Measurements from ENCODE around the gene TANGO2. TPM values are rescaled to one million over a fixed set of nuclear protein-coding genes. Genes with fewer than 3 reads are reported as not detected.

TANGO2 gene
- total RNA-seq, 4 donors from 2014 or later, result 31.7 to 56.7 (median 39.0) TPM

DNA sequence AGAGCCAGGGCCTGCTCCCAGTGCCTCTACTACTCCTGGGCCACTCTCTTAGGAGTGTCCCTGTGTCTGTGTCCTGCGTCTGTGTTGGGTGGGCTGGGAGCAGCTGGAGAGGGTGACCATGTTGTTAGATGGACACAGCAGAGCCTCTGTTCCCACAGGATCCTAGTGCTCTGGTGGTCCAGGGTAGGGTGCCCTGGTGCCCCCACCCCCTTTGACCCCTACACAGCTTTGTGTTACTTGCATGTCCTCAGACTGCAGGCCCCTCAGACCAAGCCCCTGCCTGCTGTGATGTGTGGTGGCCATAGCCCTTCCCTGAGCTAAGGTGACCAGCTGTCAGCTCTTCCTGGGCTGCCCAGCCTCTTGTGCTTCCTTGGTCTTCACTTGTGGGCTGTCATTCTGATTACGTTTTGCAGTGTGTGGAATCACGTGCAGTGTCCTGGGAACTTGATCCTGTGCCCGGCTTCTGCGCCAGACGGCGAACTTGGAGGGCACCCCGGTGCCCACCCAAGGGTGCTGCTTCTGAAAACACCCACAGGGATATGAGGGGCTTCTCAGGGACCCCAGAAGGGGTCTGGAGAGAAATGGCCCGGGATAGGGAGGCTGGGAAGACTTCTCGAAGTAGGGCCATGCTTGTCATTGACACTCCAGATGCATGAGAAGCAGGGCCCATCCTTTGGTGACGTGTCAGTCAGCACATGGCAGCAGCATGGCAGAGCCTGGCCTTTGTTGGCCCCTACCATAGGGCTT lies 1.5 kb downstream of the TANGO2 start:
- Histone ChIP-seq H3K4me3 (peak overlapping the region; percentile 65 to 97 (median 83)), H3K27ac (peak overlapping the region; percentile 66 to 93 (median 86)), H3K4me1 (peaks cover 0 to 32% (median 18%) of the 10 kb centered on the region in 4 donors), H3K9me3 (no peaks in the 10 kb centered on the region), H3K36me3 (peaks cover 0 to 8% (median 0%) of the 10 kb centered on the region in 3 donors), H3K27me3 (no peaks in the 10 kb centered on the region)
- TF ChIP-seq, protein P1, sequence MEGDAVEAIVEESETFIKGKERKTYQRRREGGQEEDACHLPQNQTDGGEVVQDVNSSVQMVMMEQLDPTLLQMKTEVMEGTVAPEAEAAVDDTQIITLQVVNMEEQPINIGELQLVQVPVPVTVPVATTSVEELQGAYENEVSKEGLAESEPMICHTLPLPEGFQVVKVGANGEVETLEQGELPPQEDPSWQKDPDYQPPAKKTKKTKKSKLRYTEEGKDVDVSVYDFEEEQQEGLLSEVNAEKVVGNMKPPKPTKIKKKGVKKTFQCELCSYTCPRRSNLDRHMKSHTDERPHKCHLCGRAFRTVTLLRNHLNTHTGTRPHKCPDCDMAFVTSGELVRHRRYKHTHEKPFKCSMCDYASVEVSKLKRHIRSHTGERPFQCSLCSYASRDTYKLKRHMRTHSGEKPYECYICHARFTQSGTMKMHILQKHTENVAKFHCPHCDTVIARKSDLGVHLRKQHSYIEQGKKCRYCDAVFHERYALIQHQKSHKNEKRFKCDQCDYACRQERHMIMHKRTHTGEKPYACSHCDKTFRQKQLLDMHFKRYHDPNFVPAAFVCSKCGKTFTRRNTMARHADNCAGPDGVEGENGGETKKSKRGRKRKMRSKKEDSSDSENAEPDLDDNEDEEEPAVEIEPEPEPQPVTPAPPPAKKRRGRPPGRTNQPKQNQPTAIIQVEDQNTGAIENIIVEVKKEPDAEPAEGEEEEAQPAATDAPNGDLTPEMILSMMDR (IDR thresholded peaks at IDR 0.05), result no peak
- TF ChIP-seq POLR2A (IDR thresholded peaks at IDR 0.05) (no peak), EP300 (IDR thresholded peaks at IDR 0.05) (no peak)
- no peak for DNase-seq (ENCODE audit: low spot score in 2 of 2)
- 75 to 81% methylated on average over 9 to 11 of the region's 11 CpGs for WGBS, 2 donors

DNA sequence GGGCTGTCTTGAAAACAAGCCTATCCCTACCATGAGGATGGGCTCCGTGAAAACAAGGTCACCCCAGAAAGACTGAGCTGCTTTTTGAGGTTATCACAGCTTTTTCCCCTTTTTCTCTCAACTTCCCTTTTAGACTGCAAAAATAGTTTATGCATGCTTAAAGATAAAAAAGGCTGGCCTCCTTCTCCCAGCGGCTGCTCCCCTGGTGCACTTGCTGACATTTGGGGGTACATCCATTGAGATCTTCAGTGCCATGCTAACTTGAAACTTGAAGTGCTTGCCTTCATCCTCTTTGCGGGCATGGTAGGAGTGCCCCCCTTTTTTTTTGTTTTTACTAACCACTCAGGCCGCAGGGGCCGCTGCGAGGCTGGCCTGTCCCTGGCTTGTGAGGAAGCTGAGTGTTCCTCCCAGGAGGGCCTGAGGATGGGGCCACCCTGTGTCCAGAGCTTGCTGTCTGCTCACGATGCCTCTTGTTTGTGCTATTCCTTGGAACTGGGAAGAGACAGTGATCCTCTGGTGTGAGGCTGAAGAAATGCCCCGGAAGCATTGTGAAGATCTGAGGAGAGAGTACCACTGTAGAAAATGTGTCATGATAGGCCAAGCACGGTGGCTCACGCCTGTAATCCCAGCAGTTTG lies 2.2 kb downstream of the TANGO2 start:
- H3K27me3 ChIP-seq, result no peaks in the 10 kb centered on the region
- DNase-seq (ENCODE audit: low spot score in 2 of 2), result no peak
- no peak for TF ChIP-seq EP300 (IDR thresholded peaks at IDR 0.05)
- WGBS, 2 donors, result 73 to 77% methylated on average over 10 of the region's 10 CpGs
- H3K4me3 ChIP-seq, result no peak overlapping the region
- peaks cover 0 to 8% (median 0%) of the 10 kb centered on the region in 3 donors for H3K36me3 ChIP-seq
- H3K27ac ChIP-seq, result peak overlapping the region in 2 of 4 donors; percentile 89 to 93
- peaks cover 0 to 30% (median 17%) of the 10 kb centered on the region in 4 donors for H3K4me1 ChIP-seq
- H3K9me3 ChIP-seq, result no peaks in the 10 kb centered on the region

DNA sequence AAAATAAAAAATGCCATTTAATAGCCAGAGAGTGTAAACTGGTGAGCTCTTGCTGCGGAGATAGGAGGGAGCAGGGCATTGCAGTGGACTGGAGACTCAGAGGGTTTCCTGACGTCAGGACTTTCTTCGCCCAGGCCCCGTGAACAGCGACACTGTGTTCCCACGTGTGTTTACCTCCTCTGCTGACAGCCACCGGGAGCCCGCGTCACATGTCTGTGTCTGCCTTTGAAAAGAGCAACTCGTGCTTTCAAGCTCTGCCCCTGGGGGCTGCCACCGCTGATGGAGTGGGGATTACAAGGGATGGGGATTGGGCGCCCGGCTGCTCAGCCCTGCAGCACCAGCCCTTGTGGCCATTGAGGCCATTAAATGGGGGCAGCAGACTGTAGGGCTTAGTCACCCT lies 3.3 kb downstream of the TANGO2 start:
- peaks cover 0 to 40% (median 17%) of the 10 kb centered on the region in 4 donors for H3K4me1 ChIP-seq
- H3K27ac ChIP-seq, result peak overlapping the region in 1 of 4 donors; percentile 38
- no peaks in the 10 kb centered on the region for H3K9me3 ChIP-seq
- no peak for DNase-seq (ENCODE audit: low spot score in 2 of 2)
- WGBS, 2 donors, result 62 to 68% methylated on average over 10 to 13 of the region's 13 CpGs
- H3K36me3 ChIP-seq, result peaks cover 0 to 8% (median 0%) of the 10 kb centered on the region in 3 donors
- H3K27me3 ChIP-seq, result no peaks in the 10 kb centered on the region
- no peak for TF ChIP-seq POLR2A (IDR thresholded peaks at IDR 0.05)
- TF ChIP-seq, protein P1 (IDR thresholded peaks at IDR 0.05), result no peak
- TF ChIP-seq EP300 (IDR thresholded peaks at IDR 0.05), result no peak
- H3K4me3 ChIP-seq, result no peak overlapping the region

DNA sequence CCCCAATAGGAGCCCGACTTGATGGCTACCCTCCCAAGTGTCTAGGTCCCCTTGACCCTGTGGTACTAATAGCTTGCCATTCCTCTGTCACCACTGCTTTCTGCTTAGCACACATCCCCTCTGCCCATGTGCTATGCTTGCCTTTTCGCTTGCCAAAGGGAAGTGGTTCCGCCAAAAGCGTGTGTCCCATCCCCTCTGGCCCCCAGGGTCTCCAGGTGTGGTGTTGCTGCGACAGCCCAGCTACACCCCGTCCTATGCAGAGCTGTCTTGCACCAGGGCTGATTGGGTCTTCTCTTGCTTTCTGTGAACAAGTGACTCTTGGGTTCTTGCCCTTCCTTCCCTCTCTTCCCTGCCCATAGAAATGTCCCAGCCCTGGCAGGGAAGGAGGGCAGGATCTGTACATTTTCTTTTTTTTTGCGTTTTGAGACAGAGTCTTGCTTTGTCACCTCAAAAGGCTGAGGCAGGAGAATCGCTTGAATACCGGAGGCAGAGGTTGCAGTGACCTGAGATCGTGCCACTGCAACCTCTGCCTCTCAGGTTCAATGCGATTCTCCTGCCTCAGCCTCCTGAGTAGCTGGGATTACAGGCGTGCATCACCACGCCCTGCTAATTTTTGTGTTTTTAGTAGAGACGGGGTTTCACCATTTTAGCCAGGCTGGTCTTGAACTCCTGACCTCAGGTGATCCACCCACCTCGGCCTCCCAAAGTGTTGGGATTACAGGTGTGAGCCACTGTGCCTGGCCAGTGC lies 3.9 kb downstream of the TANGO2 start:
- DNase-seq (ENCODE audit: low spot score in 2 of 2), result no peak
- TF ChIP-seq, protein P1 (IDR thresholded peaks at IDR 0.05), result no peak
- no peak for TF ChIP-seq EP300 (IDR thresholded peaks at IDR 0.05)
- no peak for TF ChIP-seq POLR2A (IDR thresholded peaks at IDR 0.05)
- Histone ChIP-seq H3K4me1 (peaks cover 0 to 46% (median 17%) of the 10 kb centered on the region in 4 donors), H3K36me3 (peaks cover 0 to 8% (median 0%) of the 10 kb centered on the region in 3 donors), H3K4me3 (no peak overlapping the region), H3K9me3 (no peaks in the 10 kb centered on the region), H3K27me3 (no peaks in the 10 kb centered on the region), H3K27ac (peak overlapping the region in 1 of 4 donors; percentile 38)
- WGBS, 2 donors, result 87 to 89% methylated on average over 15 of the region's 15 CpGs

DNA sequence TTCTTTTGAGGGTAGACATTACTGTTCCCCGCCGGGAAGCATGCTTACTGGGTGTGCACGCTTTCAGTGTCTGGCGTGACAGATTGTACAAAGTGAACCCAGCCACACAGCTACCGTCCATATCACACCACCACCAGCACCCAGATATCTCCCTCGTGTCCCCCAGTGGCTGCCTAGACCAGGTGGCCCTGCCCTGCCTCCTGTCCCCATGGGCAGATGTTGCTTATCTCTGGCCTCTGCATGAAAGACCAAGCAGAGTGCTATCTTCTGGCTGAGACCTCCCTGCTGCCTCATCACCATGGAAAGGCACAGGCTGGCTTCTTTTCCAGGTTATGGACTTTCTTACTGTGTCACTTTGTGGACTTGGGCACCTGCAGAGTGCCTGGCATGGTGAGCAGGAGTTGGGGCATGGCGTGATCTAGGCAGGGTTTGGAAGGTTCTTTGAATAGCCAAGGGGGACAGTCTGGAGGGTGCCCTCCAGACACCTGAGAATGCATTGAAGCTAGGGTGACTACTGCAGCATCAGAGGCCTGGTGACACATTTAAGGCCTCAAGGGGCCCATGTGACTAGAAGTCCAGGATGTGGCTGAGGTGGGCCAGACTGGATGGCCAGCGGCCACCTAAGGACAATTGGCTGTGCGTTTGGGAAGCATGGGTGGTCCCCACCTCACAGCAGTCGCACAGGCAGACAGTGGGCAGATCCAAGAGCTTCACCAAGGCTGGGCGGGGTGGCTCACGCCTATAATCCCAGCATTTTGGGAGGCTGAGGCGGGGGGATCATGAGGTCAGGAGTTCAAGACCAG lies 4.7 kb downstream of the TANGO2 start:
- H3K36me3 ChIP-seq, result peaks cover 0 to 8% (median 0%) of the 10 kb centered on the region in 3 donors
- peaks cover 0 to 40% (median 12%) of the 10 kb centered on the region in 4 donors for H3K4me1 ChIP-seq
- no peak for DNase-seq (ENCODE audit: low spot score in 2 of 2)
- H3K27ac ChIP-seq, result no peak overlapping the region
- 94 to 95% methylated on average over 13 of the region's 13 CpGs for WGBS, 2 donors
- H3K4me3 ChIP-seq, result no peak overlapping the region
- H3K9me3 ChIP-seq, result no peaks in the 10 kb centered on the region
- no peaks in the 10 kb centered on the region for H3K27me3 ChIP-seq
- TF ChIP-seq EP300 (IDR thresholded peaks at IDR 0.05), result no peak
- TF ChIP-seq POLR2A (IDR thresholded peaks at IDR 0.05), result no peak
- TF ChIP-seq, protein P1 (IDR thresholded peaks at IDR 0.05), result no peak
